NOMO-1 treated with DMSO at 0.1 percent for 48 hours (cell line): ENCODE results near the gene TSPAN31.

Experiments
- DNase-seq: peaks from one replicate; lab custom pipeline; 2025; ENCODE audit not compliant: unreplicated experiment; lab: John Stamatoyannopoulos, UW

Gene TSPAN31

GRCh38 chr12:57735198-57735855 lies 9.5 kb upstream of the TSPAN31 start:
- DNase-seq = no peak

GRCh38 chr12:57735952-57736740 lies 8.7 kb upstream of the TSPAN31 start:
- DNase-seq = no peak

GRCh38 chr12:57736741-57737466 lies 7.9 kb upstream of the TSPAN31 start:
- no peak for DNase-seq

GRCh38 chr12:57737467-57738460 lies 7.1 kb upstream of the TSPAN31 start:
- DNase-seq = no peak

GRCh38 chr12:57738661-57739237 lies 6.1 kb upstream of the TSPAN31 start, which contains the start of gene AGAP2:
AGAP2 (minus strand) TSS chr12:57738742; CDS start chr12:57738246, 496 bp downstream.
- no peak for DNase-seq

GRCh38 chr12:57739387-57739786 lies 5.5 kb upstream of the TSPAN31 start:
- no peak for DNase-seq

GRCh38 chr12:57739914-57740538 lies 4.8 kb upstream of the TSPAN31 start:
- no peak for DNase-seq

- DNase-seq = peak; percentile 30
Measured at GRCh38 chr12:57740656-57741412, 4.0 kb upstream of the TSPAN31 start.

- no peak for DNase-seq
Measured at GRCh38 chr12:57741413-57741789, 3.4 kb upstream of the TSPAN31 start.

- peak; percentile 78 for DNase-seq
Measured at GRCh38 chr12:57741844-57742738, 2.7 kb upstream of the TSPAN31 start.

- DNase-seq = no peak
Measured at GRCh38 chr12:57743769-57744168, 1.1 kb upstream of the TSPAN31 start.

GRCh38 chr12:57744194-57744776 lies 554 bp upstream of the TSPAN31 start:
- peak; percentile 63 for DNase-seq

GRCh38 chr12:57745485-57745881 lies 644 bp downstream of the TSPAN31 start:
- no peak for DNase-seq

GRCh38 chr12:57746025-57746424 lies 1.2 kb downstream of the TSPAN31 start:
- no peak for DNase-seq

GRCh38 chr12:57749061-57749460 lies 4.2 kb downstream of the TSPAN31 start:
- no peak for DNase-seq

- no peak for DNase-seq
Measured at GRCh38 chr12:57750561-57751431, 6.0 kb downstream of the TSPAN31 start.

GRCh38 chr12:57751432-57751787 lies 6.6 kb downstream of the TSPAN31 start:
- DNase-seq = no peak
